ENCODE results near the gene PRR5L.

DNA sequence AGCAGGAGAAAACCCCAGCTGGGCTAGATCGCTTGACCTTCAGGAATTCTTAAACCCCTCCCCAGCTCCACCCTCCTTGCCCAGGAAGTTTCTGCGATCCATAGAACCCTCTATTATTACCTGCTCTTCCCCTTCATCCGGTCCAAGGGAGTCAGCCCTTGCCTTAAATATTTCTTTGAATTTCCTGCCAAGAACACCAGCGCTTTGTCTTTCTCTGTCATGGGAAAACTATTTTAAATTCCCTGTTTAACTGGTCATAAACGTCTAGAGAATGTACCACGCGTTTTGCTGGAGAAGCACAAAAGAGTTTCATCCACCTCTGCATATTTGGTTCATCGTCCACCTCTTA lies 214.5 kb downstream of the PRR5L start:
- no peak for TF ChIP-seq POLR2A (IDR thresholded peaks at IDR 0.05)
- TF ChIP-seq, protein P1, sequence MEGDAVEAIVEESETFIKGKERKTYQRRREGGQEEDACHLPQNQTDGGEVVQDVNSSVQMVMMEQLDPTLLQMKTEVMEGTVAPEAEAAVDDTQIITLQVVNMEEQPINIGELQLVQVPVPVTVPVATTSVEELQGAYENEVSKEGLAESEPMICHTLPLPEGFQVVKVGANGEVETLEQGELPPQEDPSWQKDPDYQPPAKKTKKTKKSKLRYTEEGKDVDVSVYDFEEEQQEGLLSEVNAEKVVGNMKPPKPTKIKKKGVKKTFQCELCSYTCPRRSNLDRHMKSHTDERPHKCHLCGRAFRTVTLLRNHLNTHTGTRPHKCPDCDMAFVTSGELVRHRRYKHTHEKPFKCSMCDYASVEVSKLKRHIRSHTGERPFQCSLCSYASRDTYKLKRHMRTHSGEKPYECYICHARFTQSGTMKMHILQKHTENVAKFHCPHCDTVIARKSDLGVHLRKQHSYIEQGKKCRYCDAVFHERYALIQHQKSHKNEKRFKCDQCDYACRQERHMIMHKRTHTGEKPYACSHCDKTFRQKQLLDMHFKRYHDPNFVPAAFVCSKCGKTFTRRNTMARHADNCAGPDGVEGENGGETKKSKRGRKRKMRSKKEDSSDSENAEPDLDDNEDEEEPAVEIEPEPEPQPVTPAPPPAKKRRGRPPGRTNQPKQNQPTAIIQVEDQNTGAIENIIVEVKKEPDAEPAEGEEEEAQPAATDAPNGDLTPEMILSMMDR (IDR thresholded peaks at IDR 0.05): no peak

Measured in thyroid gland (tissue), 4 donors.